NCI-H2196 (cell line): ENCODE measurements around the gene SOS1.
"Not testable (repeated sequence)": the region's sequence is repeated elsewhere in the genome, so short reads cannot be mapped to it uniquely, and the experiment has no call there.

Source experiments
- DNase-seq: peaks from one replicate; lab custom pipeline; 2025; ENCODE audit not compliant: unreplicated experiment; lab: John Stamatoyannopoulos, UW

SOS1 gene

DNA sequence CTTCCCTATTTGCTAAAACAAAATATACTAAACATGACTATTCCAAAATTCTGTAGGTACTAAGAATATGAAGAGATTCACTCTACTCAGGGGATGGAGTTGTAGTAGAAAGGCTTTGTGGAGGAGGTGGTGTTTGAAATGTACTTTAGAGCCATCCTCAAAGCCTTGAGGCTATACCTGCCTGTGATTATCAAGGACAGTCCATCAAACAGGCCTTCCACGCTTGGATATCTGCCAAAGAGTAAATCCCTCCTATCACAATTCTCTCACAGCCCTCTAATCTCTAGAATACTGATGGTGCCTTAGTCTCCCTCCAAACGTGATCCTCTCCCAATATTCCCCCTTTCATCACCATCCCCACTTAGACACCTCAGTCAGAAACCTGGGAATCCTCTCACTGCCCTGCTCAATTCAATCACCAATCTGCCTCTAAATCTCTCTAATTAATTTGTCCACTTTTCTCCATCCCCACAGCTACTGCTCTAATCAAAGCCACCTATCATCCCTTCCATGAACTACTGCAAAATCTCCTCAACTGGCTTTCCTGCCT is 13.1 kb downstream of the SOS1 start:
- DNase-seq = no peak

DNA sequence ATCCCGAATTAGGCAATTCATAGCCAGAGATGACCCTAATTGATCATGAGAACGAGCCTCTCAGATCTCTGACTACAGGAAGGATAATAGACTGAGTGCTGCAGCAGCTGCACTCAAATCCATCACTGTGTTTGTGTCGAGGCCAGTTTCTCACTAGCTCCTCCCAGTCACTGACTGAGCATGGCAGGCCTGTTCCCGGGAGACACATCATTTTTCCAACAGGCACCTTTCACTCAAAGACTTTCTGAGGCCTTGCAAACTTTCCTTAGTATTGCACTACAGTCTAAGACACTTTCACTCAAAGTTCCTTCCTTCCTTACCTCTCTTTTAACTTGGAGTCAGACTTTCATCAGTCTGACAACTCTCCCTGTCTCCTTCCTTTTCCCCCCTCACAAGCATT is 13.7 kb downstream of the SOS1 start:
- peak; percentile 36 for DNase-seq

DNA sequence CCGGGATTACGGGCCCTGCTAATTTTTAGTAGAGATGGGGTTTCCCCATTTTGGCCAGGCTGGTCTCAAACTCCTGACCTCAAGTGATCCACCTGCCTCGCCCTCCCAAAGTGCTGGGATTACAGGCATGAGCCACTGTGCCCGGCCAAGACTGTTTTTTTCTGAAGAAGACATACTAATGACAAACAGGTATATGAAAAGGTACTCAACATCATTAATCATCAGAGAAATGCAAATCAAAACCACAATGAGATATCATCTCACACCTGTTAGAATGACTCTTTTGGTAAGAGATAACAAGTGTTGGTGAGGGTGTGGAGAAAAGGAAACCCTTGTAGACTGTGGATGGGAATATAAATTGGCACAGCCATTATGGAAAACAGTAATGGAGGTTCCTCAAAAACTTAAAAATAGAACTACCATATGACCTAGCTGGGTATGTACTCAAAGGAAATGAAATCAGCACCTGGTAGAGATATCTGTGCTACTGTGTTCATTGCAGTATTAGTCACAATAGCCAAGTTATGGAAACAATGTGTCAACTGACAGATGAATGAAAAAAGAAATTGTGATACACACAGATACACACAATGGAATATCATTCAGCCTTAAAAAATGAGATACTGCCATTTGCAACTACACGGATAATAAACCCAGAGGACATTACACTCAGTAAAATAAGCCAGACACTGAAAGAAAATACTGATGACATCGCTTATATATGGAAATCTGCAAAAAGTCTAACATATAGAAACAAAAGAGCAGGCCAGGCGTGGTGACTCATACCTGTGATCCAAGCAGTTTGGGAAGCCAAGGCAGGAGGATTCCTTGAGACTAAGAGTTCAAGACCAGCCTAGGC is 20.8 kb downstream of the SOS1 start:
- no peak for DNase-seq

DNA sequence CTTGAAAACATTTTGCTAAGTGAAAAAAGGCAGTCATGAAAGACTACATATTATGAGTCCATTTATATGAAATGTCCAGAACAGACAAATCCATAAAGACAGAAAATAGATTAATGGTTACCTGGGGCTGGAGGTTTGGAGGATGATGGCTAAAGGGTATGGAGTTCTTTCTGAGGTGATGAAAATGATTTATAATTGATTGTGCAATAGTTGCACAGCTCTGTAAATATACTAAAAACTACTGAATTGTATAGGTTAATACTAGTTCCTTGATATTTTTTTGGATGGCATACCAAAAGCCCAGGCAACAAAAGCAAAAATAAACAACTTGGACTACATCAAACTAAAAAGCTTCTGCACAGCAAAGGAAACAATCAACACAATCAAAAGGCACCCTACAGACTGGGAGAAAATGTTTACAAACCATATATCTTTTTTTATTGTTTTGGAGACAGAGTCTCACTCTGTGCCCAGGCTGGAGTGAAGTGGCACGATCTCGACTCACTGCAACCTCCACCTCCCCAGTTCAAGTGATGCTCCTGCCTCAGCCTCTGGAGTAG is 21.5 kb downstream of the SOS1 start:
- no peak for DNase-seq

DNA sequence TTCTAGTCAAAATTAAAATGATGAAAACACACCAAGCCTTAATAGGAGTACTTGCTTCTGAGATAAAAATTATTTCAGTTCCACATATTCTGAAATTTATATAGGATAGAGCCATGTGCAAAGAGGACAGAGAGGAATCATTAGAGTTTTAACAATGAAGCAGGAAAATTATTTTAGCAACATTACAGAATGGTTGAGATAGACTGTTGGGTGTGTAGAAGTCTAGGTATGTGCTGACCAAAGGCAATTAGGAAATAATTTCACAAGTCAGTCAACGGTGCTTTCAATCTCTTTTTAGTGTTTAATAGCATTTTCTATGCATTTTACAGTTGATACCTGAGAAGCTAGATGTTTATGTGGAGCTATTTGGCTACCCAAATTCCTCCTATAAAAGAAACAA is 25.2 kb downstream of the SOS1 start:
- DNase-seq = no peak

DNA sequence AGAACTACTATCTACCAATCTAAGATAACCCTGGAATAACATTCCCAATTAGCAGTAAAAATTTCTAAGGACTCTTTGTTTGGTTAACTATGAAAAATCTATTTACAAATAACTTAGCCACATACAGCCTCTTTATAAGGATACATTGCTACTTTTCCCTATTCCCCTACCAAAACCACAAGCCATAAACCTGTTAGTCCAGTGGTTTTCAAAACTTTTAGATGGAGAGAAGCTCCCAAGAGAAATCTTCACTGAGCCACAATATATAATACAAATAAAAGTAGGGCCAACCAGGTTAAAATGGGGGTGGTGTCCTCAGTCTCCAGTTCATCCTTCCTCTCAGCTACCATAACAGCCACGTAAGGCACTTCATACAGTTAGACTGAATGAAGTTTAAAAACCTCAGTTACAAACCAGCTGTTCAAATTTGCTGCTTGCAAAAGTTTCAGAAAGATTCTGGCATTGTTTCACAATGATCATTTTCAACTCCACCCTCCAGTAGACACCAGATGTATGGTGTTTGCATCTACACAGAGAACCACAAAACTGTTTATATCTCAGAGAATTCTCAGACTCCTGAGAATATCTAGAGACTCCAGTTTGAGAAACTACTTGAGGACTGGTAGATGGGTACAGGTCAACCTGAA is 26.0 kb downstream of the SOS1 start:
- DNase-seq = no peak

DNA sequence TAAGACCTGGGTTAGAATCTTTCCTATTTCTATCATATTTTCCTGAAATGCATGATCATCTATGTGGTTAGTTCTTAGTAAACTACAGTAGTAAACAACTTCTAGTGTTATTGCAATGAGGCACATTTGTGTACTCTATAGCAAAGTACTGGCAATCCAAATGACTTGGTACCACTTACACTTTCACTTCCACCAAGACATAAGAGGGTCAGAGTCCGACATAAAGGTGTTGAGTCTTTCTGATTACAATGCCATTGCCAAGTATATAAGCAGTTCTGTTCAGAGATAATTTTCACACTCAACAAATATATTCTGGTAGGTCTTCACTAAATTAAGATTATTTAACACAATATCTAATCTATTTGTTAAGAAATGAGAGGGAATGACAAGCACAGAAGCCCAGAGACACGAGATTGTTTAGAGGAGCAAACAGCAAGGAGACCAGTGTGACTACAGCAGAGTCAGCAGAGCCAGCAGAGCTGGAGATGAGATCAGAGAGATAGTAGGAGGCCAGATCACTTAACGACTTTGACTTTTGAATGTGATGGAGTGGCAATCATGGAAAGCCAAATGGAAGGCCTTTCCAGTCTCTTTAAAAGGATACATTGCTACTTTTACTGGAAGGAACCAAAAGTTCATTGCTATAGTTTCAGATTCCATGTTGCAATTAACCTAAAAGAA is 27.5 kb downstream of the SOS1 start:
- DNase-seq = no peak

DNA sequence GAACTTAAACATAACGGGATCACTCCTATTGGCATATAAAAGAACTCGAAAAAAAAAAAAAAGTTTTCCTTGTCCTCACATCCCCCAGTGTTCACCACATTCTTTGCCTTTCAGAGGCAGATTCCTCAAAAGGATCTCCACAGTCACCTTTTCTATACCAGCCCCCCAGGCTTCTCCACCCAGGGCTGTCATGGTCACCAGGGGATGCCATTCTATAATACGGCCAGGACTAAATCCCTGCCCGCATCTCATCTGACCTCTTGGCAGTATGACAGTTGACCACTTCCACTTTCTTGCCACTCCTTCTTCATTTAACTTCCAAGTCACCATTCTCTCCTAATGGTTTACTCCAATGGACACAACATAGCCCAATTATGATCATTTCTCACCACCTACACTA is 29.3 kb downstream of the SOS1 start:
- no peak for DNase-seq

DNA sequence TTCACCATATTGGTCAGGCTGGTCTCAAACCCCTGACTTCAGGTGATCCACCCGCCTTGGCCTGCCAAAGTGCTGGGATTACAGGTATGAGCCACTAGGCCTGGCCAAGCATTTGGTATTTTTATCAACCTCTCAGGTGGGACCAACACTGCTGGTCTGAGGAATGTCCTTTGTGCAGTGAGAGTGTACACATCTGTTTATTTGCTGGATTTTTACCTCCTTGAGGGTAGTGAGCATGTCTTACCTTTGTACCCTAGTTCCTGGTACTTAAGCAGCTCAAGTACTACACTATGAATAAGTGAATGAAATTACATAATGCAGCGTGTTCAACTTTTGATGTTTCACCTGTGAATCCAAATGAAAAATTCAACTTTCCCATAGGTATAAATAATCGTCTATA is 29.8 kb downstream of the SOS1 start:
- DNase-seq = no peak

DNA sequence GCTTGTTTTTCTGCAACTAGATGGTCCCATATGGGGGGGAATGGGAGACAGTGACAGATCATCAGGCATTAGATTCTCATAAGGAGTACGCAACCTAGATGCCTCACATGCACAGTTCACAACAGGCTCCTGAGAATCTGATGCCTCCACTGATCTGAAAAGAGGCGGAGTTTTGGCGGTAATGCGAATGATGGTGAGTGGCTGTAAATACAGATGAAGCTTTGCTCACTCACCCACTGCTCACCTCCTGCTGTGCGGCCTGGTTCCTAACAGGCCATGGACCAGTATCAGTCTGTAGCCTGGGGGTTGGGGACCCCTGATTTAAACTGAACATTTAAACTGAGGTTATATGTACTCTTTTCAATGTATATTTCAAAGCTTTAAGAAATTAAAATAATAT is 40.7 kb downstream of the SOS1 start:
- no peak for DNase-seq

DNA sequence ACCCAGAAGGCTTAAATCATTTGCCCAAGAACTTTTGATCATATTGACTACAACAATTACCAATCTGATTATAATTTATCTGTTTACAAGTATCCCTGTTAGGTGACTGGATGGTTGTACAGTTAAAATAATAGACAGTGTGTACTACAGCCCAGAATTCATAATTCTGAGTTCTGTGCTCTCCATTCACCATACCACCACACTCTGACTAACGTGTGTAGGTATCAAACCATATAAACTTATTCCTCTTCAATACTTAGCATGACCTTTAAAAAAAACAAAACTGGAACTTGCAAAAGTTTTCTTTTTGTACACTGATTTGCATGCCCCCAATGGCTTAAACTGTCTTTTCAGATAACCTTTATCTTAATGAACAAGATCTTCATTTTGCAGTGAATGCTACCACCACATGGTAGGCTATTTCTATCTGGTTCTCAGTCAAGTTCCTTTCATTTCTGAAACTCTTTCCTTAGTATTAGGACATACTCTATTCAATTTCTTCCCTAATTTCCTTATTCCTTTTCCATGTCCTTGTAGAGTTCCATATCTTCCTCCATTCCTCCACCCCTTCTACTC is 50.9 kb downstream of the SOS1 start:
- DNase-seq = no peak

DNA sequence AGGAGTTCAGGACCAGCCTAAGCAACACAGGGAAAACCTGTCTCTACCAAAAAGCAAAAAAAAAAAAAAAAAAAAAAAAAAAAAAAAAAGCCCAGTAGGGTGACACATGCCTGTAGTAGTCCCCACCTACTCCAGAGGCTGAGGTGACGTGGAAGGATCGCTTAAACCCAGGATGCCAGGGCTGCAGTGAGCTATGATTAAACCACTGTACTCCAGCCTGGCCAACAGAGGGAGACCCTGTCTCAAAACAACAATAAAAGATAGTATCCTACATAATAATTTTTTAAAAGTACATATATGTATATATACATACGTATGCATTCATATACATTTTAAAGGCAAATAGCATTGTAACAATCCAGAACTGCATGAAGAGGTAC is 51.7 kb downstream of the SOS1 start:
- no peak for DNase-seq

DNA sequence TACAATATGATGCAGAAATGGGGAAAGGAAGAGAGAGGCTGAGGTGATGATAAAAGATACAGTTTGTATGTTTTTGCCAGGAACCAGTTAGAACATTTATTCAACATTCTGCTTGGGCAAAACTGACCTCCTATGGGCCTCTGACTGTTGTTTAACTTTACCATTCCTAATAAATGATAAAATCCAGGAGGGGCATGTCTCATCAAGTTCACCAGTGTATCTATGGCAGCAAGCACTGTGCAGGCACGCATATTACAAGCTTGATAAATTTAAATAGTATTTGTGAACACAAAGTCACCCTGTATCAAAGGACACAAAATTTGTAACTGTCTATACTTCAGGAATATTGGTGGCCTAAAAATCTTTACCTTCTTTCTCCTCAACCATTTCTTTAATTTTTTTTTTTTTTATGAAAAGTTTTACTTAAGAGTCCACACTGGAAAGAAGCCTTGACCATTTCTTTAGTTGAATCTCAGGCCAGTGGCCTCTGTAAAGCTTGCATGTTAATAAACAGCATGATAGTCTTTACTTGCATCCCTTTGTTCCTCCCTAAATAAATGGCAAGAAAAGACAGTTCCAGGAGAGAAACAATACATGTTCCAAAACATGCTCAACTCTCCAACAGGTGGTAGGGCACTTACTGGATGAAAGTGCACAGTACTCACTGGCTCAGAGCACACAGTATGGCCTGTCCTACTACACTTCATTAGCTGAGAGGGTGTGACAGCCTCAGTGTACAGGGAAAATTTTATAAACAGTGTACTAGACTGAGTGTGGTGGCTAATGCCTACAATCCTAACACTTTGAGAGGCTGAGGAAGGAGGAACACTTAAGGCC is 52.3 kb downstream of the SOS1 start:
- DNase-seq = no peak

DNA sequence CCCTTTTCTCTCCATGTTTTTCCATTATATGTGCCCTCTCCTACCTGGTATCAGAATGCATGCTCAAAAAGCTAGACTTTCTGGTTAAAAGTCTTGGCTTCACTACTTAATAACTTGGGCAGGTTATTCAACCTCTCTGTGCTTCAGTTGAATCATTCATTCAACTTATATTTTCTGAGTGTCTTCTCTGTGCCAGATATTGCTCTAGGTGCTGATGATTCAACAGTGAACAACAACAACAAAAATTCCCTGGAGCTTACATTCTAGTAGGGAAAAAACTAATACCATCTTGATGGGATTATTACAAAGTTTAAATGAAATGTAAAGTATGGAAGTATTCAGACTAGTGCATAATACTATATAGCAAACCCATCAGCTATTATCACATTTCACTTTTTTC is 55.2 kb downstream of the SOS1 start:
- no peak for DNase-seq

DNA sequence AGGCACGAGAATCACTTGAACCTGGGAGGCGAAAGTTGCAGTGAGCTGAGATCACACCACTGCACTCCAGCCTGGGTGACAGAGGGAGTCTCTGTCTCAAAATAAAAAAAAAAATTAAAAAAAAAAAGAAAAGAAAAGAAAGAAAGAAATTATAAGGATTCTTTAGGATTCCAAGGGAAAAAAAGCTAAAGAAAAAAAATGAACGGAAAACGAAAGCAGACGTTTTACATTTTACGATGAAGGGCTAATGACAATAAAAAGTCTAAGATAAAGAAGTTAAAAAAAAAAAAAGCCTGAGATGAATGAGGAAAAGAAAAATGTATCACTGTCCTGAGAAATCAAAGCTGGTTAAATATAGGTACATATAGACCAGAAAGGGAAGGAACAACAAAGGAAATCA is 58.5 kb downstream of the SOS1 start:
- DNase-seq = no peak

DNA sequence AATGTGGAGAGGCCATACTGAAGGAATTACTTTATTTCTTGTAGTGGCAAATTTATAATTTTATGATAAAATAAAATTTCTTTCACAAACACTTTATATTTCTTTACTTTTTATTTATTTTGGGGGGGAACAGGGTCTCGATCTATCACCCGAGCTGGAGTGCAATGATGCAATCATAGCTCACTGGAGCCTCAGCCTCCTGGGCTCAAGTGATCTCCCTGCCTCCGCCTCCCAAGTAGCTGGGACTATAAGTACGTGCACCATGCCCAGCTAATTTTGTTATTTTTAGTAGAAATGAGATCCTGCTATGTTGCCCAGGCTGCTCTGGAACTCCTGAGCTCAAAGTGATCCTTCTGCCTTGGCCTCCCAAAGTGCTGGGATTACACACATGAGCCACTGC is 59.6 kb downstream of the SOS1 start:
- no peak for DNase-seq

DNA sequence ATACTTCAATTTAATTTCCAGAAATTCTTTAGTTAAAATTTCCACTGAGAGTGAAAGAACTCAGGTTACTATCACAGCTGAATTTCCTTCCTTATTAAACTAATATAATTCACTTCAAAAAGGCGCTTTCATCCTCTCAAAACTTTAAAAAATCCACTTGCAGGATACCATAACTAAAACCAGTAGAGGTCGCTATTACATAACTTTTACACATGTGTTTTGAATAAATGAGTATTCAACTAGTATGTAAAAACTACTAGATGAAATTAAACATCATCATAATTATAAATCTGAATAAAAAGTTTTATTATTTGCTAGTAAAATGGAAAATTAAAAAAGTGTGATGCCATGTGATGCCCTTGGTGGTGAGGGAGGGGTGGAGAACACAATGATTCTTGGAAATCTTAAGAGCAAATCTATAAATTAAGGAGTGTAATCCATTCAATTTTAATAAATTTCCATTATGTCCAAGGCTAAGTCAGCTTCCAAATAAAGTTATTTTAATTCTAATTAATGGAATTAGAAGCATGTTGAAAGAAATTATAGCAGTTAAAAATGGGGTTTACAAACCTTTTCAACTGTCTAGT is 61.4 kb downstream of the SOS1 start:
- DNase-seq = peak; percentile 80

DNA sequence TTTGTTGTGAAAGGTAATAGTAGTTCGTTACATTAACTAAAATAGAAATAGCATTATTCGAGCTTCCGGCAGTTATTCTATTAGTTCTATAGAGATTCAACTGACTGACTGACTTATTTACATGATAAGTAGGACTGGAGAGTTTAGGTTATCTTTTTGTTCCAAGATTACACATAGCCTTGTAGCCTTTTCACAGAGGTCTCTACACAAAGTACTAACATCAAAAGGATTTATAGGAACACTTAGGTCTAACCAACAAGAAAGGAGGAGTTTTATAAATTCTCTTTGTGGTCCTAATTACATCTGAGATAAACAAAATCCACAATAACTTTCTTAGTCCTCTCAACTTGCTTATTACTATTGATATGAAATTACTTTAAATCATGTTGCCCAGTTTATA is 62.8 kb downstream of the SOS1 start:
- no peak for DNase-seq

DNA sequence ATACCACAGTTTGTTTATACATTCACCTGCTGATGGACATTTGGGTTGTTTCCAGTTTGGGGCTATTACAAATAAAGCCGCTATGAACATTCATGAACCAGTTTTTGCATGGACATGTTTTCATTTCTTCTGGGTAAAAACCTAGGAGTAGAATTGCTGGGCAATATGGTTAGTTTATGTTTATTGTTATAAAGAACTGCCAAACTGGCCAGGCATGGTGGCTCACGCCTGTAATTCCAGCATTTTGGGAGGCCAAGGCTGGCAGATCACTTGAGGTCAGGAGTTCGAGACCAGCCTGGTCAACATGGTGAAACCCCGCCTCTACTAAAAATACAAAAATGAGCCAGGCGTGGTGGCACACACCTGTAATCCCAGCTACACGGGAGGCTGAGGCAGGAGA is 68.2 kb downstream of the SOS1 start:
- not testable (repeated sequence) for DNase-seq

DNA sequence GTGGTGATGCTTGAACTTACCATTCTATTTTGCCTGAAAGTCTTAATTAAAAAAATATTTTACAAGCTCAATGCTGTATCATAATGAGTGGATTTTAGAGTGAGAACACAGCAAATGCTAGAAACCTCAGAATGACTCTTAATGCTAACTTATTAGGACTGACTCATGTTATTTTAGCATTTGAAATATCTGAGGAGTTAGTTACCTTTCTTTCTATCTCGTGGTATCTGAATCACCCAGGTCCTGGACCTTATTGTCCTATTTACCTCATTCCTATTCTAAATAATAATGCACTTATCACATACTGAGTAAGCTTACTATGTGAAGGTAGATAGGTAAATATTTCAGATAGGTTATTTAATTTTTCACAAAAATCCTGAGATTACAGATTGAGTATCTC is 70.7 kb downstream of the SOS1 start:
- DNase-seq = no peak
